HepG2 (cell line): ENCODE results near the gene NKD1. TPM values are rescaled to one million over a fixed set of nuclear protein-coding genes. Genes with fewer than 3 reads are reported as not detected.
A peak's percentile ranks its signal among the peaks of the same experiment; 100 is the strongest.

Experiments used
- DR1 ChIP-seq: sonication (generic); formaldehyde crosslinking; IDR thresholded peaks from 2 replicates; pipeline ENCODE4 v1.8.0; 2021; ENCODE audit warnings: mild to moderate bottlenecking, missing genetic modification reagents, inconsistent platforms
- EED ChIP-seq: sonication (generic); formaldehyde crosslinking; IDR thresholded peaks from 2 replicates; pipeline ENCODE4 v1.5.0; 2020; ENCODE audit warnings: mild to moderate bottlenecking, missing genetic modification reagents
- HIC2 ChIP-seq: sonication (generic); formaldehyde crosslinking; IDR thresholded peaks from 2 replicates; pipeline ENCODE4 v1.9.0; 2022; ENCODE audit warnings: low read depth, missing genetic modification reagents
- HNRNPH1 ChIP-seq: fragments of 200-400 bp; formaldehyde crosslinking; optimal IDR thresholded peaks from 2 replicates; pipeline ENCODE3; 2017; ENCODE audit warnings: mild to moderate bottlenecking, low read depth, low read length
- MLLT10 ChIP-seq: sonication (generic); formaldehyde crosslinking; IDR thresholded peaks from 2 replicates; pipeline ENCODE4 v1.4.0; 2020; ENCODE audit warnings: missing genetic modification reagents
- NRL ChIP-seq: sonication (generic); formaldehyde crosslinking; IDR thresholded peaks from 2 replicates; pipeline ENCODE4 v1.5.0; 2020; ENCODE audit warnings: missing genetic modification reagents, mild to moderate bottlenecking, moderate library complexity, borderline replicate concordance
- PCBP1 ChIP-seq: fragments of 200-400 bp; formaldehyde crosslinking; IDR thresholded peaks from 2 replicates; pipeline ENCODE4 v1.6.1; 2017; ENCODE audit warnings: mild to moderate bottlenecking, low read depth, low read length, borderline replicate concordance
- PITX1 ChIP-seq: sonication (generic); formaldehyde crosslinking; IDR thresholded peaks from 2 replicates; pipeline ENCODE4 v1.5.1; 2020; ENCODE audit warnings: mild to moderate bottlenecking, missing genetic modification reagents
- PRMT3 ChIP-seq: sonication (generic); formaldehyde crosslinking; IDR thresholded peaks from 2 replicates; pipeline ENCODE4 v1.8.1; 2022; ENCODE audit warnings: low read depth, mild to moderate bottlenecking, moderate library complexity, missing genetic modification reagents, borderline replicate concordance
- RXRA ChIP-seq: sonication (generic); formaldehyde crosslinking; IDR thresholded peaks from 2 replicates; pipeline ENCODE4 v1.5.1; 2020; ENCODE audit warnings: missing genetic modification reagents
- SMAD9 ChIP-seq: sonication (generic); formaldehyde crosslinking; IDR thresholded peaks from 2 replicates; pipeline ENCODE4 v1.5.1; 2020; ENCODE audit warnings: mild to moderate bottlenecking, missing genetic modification reagents
- TBX2 ChIP-seq: sonication (generic); formaldehyde crosslinking; IDR thresholded peaks from 2 replicates; pipeline ENCODE4 v1.5.0; 2020; ENCODE audit warnings: missing genetic modification reagents, mild to moderate bottlenecking, borderline replicate concordance
- TFDP1 ChIP-seq: IDR thresholded peaks from 2 replicates; pipeline ENCODE4 v1.6.1; 2016; ENCODE audit warnings: missing compliant biosample characterization, missing genetic modification reagents, borderline replicate concordance
- ZBTB37 ChIP-seq: sonication (generic); formaldehyde crosslinking; IDR thresholded peaks from 2 replicates; pipeline ENCODE4 v1.4.0; 2020; ENCODE audit warnings: mild to moderate bottlenecking, missing genetic modification reagents
- ZFP91 ChIP-seq: sonication (generic); formaldehyde crosslinking; IDR thresholded peaks from 2 replicates; pipeline ENCODE4 v1.9.0; 2022; ENCODE audit warnings: missing genetic modification reagents, mild to moderate bottlenecking, borderline replicate concordance
- ZFY ChIP-seq: sonication (generic); formaldehyde crosslinking; IDR thresholded peaks from 2 replicates; pipeline ENCODE4 v1.4.0; 2020; ENCODE audit warnings: missing genetic modification reagents
- ZMYM3 ChIP-seq: sonication (generic); formaldehyde crosslinking; IDR thresholded peaks from 2 replicates; pipeline ENCODE4 v1.5.1; 2020; ENCODE audit warnings: mild to moderate bottlenecking, missing genetic modification reagents
- ZNF274 ChIP-seq: sonication (generic); formaldehyde crosslinking; IDR thresholded peaks from 2 replicates; pipeline ENCODE4 v1.5.1; 2020; ENCODE audit warnings: mild to moderate bottlenecking, missing genetic modification reagents
- ZNF280B ChIP-seq: sonication (generic); formaldehyde crosslinking; IDR thresholded peaks from 2 replicates; pipeline ENCODE4 v1.5.0; 2020; ENCODE audit warnings: missing genetic modification reagents, mild to moderate bottlenecking, borderline replicate concordance
- ZNF768 ChIP-seq: sonication (generic); formaldehyde crosslinking; IDR thresholded peaks from 2 replicates; pipeline ENCODE4 v1.4.0; 2020; ENCODE audit warnings: missing genetic modification reagents
- ZNF891 ChIP-seq: sonication (generic); formaldehyde crosslinking; IDR thresholded peaks from 2 replicates; pipeline ENCODE4 v1.5.0; 2020; ENCODE audit warnings: mild to moderate bottlenecking, missing genetic modification reagents
- polyA plus RNA-seq, 8 experiments: library from polyadenylated mRNA; depleted of rRNA in 3 of 8; stranded (reverse) in 7 of 8; unstranded in 1 of 8; fragments of >200 nt; fragmentation: Illumina TruSeq in 4 of 8; extraction: Trizol in 4 of 8; gene quantifications; 2 replicates each; pipeline versions ENCODE4 v1.2.1 to v1.2.3, GENCODE V29; 2011 to 2016; ENCODE audit warnings: low read depth in 4 of 8, missing spikeins in 1 of 8, mixed read lengths in 1 of 8; ENCODE audit not compliant: insufficient read depth in 1 of 8
- total RNA-seq, 5 experiments: library from RNA; depleted of rRNA; stranded (reverse); fragments of >200 nt; fragmentation: Illumina TruSeq; extraction: Trizol; gene quantifications; 2 replicates each; pipeline ENCODE4 v1.2.3, GENCODE V29; 2016; ENCODE audit warnings: low read depth in 1 of 5

The NKD1 gene
- total and polyA plus RNA-seq, 2 of the 13 experiments (the other 11 are each of a cell fraction or from before 2014, with no cell fraction given) = 70.4 to 121 TPM

- TF ChIP-seq NRL = 0 out of 2 replicates have a peak, but pooled peaks have one; percentile 26
- TF ChIP-seq ZNF280B (CRISPR knock-in tag) = peak; percentile 92
- TF ChIP-seq ZNF274 (CRISPR knock-in tag) = 0 out of 2 replicates have a peak, but pooled peaks have one; percentile 49
- TF ChIP-seq ZBTB37 = no peak
- TF ChIP-seq TBX2 = peak; percentile 41; the same call in 1 of the 2 replicates
- peak; percentile 39; the same call in 1 of the 2 replicates for TF ChIP-seq ZFY (CRISPR knock-in tag)
- 0 out of 2 replicates have a peak, but pooled peaks have one; percentile 43 for TF ChIP-seq ZNF891 (CRISPR knock-in tag)
- no peak for TF ChIP-seq TFDP1 (CRISPR knock-in tag)
- TF ChIP-seq PCBP1 = 0 out of 2 replicates have a peak, but pooled peaks have one; percentile 35
- no peak for TF ChIP-seq PITX1 (CRISPR knock-in tag)
- 0 out of 2 replicates have a peak, but pooled peaks have one; percentile 7 for TF ChIP-seq PRMT3 (CRISPR knock-in tag)
- peak; percentile 41; the same call in 1 of the 2 replicates for TF ChIP-seq EED (CRISPR knock-in tag)
- TF ChIP-seq RXRA (CRISPR knock-in tag) = 0 out of 2 replicates have a peak, but pooled peaks have one; percentile 38
- TF ChIP-seq ZNF768 (CRISPR knock-in tag) = peak; percentile 37; the same call in 1 of the 2 replicates
- no peak for TF ChIP-seq SMAD9
- no peak for TF ChIP-seq HNRNPH1
- TF ChIP-seq ZMYM3 = no peak
- no peak for TF ChIP-seq MLLT10 (CRISPR knock-in tag)
- TF ChIP-seq HIC2 = peak; percentile 58; the same call in 1 of the 2 replicates
- no peak for TF ChIP-seq DR1 (CRISPR knock-in tag)
- peak; percentile 50; the same call in 1 of the 2 replicates for TF ChIP-seq ZFP91
These were observed 30.5 kb upstream of the NKD1 start (continued) for GRCh38 chr16:50517450-50518252.
